ENCODE measurements around the gene LRRC10B. TPM values are rescaled to one million over a fixed set of nuclear protein-coding genes. Genes with fewer than 3 reads are reported as not detected.

LRRC10B gene
- total RNA-seq, 1 experiment from 2014 or later: not detected

DNA sequence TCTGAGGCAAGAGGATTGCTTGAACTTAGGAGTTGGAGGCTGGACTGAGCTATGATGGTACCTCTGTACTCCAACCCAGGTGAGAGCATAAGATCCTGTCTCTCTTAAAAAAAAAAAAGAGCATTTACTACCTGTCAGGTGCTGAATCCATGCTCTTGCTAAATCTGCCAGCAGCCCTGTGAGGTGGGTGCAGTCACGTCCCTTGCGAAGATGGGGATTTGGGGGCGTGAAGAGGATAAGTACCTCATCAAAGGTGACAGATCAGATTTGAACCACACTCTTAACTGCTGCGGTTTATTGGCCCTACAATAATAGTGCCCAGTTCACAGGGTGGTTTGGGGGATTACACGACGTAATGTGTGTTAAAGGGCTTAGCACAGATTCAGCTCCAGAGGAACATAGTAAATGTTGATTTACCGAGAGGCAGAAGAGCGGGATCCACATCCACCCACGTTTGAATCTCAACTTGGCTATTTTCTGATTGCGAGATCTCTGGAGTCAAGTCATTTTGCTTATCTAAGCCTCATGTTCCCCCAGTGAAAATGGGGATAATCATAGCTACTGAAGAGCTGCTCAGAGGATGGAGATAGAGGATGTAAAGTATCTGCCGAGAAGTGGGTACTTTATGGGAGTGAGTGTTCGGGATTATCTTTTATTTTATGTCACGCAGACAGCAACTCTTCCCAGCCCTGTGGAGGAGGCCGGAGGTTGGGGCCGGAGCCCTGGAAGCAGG, 28.1 kb upstream of the LRRC10B start:
- Histone ChIP-seq H2AFZ (ENCODE audit: low read depth, low read length, poor library complexity, severe bottlenecking) (no peak overlapping the region), H3K4me2 (ENCODE audit: low read length) (no peak overlapping the region), H3K36me3 (ENCODE audit: control insufficient read depth in 1 of 2, insufficient read depth in 2 of 2, low read length in 2 of 2) (no peaks in the 10 kb centered on the region), H3K9me2 (ENCODE audit: insufficient read depth) (no peaks in the 10 kb centered on the region), H3K4me1 (ENCODE audit: control insufficient read depth in 1 of 2, insufficient read depth in 2 of 2, low read length in 2 of 2) (peaks cover 0 to 9% of the 10 kb centered on the region in 2 experiments; a peak in 1 of 4 replicates), H3K9ac (ENCODE audit: low read length) (no peak overlapping the region), H4K20me1 (ENCODE audit: insufficient read depth) (no peaks in the 10 kb centered on the region), H3K9me3 (ENCODE audit: control insufficient read depth in 1 of 2, insufficient read depth in 1 of 2, low read depth in 1 of 2, low read length in 2 of 2) (no peaks in the 10 kb centered on the region), H3K27me3 (ENCODE audit: insufficient read depth, low read length) (no peaks in the 10 kb centered on the region), H3K79me2 (ENCODE audit: insufficient read depth, low read length) (no peaks in the 10 kb centered on the region), H3K27ac (ENCODE audit: low read depth, low read length) (no peak overlapping the region), H3K4me3 (replicated peaks in 1 of 2; ENCODE audit: low read depth in 1 of 2, low read length in 2 of 2) (no peak overlapping the region)
- RAD21 ChIA-PET (ENCODE audit: low non-redundant PET in 1 of 2, low total read pairs in 2 of 2, uncharacterized antibody in 2 of 2, unreplicated experiment in 2 of 2): no interaction called here
- DNase-seq (ENCODE audit: low read depth, low spot score): no peak
- POLR2A ChIA-PET: no interaction called here
- no peak for TF ChIP-seq SP1 (IDR thresholded peaks at IDR 0.05; ENCODE audit: low read depth)
- no peak for TF ChIP-seq POLR2AphosphoS5 (IDR thresholded peaks at IDR 0.05; ENCODE audit: low read depth, low read length)
- no peak for TF ChIP-seq CBX3 (IDR thresholded peaks at IDR 0.05; ENCODE audit: low read depth)
- no peak for TF ChIP-seq TCF7L2 (IDR thresholded peaks at IDR 0.05; ENCODE audit: borderline replicate concordance, extremely low read depth, insufficient read depth, insufficient read length)
- no peak for TF ChIP-seq EZH2phosphoT487 (IDR thresholded peaks at IDR 0.05; ENCODE audit: borderline replicate concordance)
- TF ChIP-seq, protein P1, sequence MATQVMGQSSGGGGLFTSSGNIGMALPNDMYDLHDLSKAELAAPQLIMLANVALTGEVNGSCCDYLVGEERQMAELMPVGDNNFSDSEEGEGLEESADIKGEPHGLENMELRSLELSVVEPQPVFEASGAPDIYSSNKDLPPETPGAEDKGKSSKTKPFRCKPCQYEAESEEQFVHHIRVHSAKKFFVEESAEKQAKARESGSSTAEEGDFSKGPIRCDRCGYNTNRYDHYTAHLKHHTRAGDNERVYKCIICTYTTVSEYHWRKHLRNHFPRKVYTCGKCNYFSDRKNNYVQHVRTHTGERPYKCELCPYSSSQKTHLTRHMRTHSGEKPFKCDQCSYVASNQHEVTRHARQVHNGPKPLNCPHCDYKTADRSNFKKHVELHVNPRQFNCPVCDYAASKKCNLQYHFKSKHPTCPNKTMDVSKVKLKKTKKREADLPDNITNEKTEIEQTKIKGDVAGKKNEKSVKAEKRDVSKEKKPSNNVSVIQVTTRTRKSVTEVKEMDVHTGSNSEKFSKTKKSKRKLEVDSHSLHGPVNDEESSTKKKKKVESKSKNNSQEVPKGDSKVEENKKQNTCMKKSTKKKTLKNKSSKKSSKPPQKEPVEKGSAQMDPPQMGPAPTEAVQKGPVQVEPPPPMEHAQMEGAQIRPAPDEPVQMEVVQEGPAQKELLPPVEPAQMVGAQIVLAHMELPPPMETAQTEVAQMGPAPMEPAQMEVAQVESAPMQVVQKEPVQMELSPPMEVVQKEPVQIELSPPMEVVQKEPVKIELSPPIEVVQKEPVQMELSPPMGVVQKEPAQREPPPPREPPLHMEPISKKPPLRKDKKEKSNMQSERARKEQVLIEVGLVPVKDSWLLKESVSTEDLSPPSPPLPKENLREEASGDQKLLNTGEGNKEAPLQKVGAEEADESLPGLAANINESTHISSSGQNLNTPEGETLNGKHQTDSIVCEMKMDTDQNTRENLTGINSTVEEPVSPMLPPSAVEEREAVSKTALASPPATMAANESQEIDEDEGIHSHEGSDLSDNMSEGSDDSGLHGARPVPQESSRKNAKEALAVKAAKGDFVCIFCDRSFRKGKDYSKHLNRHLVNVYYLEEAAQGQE (IDR thresholded peaks at IDR 0.05; ENCODE audit: low read depth): no peak
- TF ChIP-seq, protein P2, sequence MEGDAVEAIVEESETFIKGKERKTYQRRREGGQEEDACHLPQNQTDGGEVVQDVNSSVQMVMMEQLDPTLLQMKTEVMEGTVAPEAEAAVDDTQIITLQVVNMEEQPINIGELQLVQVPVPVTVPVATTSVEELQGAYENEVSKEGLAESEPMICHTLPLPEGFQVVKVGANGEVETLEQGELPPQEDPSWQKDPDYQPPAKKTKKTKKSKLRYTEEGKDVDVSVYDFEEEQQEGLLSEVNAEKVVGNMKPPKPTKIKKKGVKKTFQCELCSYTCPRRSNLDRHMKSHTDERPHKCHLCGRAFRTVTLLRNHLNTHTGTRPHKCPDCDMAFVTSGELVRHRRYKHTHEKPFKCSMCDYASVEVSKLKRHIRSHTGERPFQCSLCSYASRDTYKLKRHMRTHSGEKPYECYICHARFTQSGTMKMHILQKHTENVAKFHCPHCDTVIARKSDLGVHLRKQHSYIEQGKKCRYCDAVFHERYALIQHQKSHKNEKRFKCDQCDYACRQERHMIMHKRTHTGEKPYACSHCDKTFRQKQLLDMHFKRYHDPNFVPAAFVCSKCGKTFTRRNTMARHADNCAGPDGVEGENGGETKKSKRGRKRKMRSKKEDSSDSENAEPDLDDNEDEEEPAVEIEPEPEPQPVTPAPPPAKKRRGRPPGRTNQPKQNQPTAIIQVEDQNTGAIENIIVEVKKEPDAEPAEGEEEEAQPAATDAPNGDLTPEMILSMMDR (IDR thresholded peaks at IDR 0.05 in 2 of 3, conservative IDR thresholded peaks at IDR 0.05 in 1 of 3; ENCODE audit: borderline replicate concordance in 1 of 3, insufficient read depth in 1 of 3, low read depth in 2 of 3, low read length in 2 of 3): no peak
- TF ChIP-seq SIN3A (IDR thresholded peaks at IDR 0.05; ENCODE audit: low read depth): no peak
- TF ChIP-seq, protein P3, sequence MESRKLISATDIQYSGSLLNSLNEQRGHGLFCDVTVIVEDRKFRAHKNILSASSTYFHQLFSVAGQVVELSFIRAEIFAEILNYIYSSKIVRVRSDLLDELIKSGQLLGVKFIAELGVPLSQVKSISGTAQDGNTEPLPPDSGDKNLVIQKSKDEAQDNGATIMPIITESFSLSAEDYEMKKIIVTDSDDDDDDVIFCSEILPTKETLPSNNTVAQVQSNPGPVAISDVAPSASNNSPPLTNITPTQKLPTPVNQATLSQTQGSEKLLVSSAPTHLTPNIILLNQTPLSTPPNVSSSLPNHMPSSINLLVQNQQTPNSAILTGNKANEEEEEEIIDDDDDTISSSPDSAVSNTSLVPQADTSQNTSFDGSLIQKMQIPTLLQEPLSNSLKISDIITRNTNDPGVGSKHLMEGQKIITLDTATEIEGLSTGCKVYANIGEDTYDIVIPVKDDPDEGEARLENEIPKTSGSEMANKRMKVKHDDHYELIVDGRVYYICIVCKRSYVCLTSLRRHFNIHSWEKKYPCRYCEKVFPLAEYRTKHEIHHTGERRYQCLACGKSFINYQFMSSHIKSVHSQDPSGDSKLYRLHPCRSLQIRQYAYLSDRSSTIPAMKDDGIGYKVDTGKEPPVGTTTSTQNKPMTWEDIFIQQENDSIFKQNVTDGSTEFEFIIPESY (IDR thresholded peaks at IDR 0.05; ENCODE audit: extremely low read depth, insufficient replicate concordance, low read length): no peak
- TF ChIP-seq POLR2A (IDR thresholded peaks at IDR 0.05; ENCODE audit: borderline replicate concordance, extremely low read depth, insufficient read depth, insufficient read length): no peak
- no peak for TF ChIP-seq FOSL1 (IDR thresholded peaks at IDR 0.05; ENCODE audit: low read depth)
- TF ChIP-seq, protein P4, sequence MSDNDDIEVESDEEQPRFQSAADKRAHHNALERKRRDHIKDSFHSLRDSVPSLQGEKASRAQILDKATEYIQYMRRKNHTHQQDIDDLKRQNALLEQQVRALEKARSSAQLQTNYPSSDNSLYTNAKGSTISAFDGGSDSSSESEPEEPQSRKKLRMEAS (IDR thresholded peaks at IDR 0.05): no peak
- TF ChIP-seq EGR1 (IDR thresholded peaks at IDR 0.05; ENCODE audit: low read depth): no peak
- no peak for TF ChIP-seq JUND (IDR thresholded peaks at IDR 0.05)
- no peak for TF ChIP-seq EZH2 (IDR thresholded peaks at IDR 0.05)
- TF ChIP-seq, protein P5, sequence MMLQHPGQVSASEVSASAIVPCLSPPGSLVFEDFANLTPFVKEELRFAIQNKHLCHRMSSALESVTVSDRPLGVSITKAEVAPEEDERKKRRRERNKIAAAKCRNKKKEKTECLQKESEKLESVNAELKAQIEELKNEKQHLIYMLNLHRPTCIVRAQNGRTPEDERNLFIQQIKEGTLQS (IDR thresholded peaks at IDR 0.05): no peak
- no peak for TF ChIP-seq ZNF274 (IDR thresholded peaks at IDR 0.05; ENCODE audit: low read depth, low read length)
- TF ChIP-seq CEBPB (IDR thresholded peaks at IDR 0.05; ENCODE audit: low read depth): no peak
- no peak for TF ChIP-seq RAD21 (IDR thresholded peaks at IDR 0.05; ENCODE audit: low read depth)
- TF ChIP-seq YY1 (IDR thresholded peaks at IDR 0.05; ENCODE audit: extremely low read depth, insufficient replicate concordance, low read depth, low read length): no peak
- BruUV-seq (replicated peaks): no TSS peak
- no peak for ATAC-seq
- CTCF ChIA-PET: interaction anchor here (0.8 kb wide), 1 partner anchor 31 kb away, joined by 3 read pairs; no protein-coding TSS in a partner anchor
- intact Hi-C loops (cut with micrococcal nuclease): no loop called here

All from HCT116 (cell line).